Esophagus mucosa (tissue), 1 donor: ENCODE measurements around the gene CCDC54. TPM values are rescaled to one million over a fixed set of nuclear protein-coding genes. Genes with fewer than 3 reads are reported as not detected.

Experiments used
- total RNA-seq: library from RNA; stranded (reverse); gene quantifications from one replicate; pipeline ENCODE4 v1.2.4, GENCODE V29; 2023
- donor health status: DM: yes; HTN: yes; CAD: no.

CCDC54 gene
- total RNA-seq, 1 donor from 2014 or later = not detected

Other genes starting within 250 kb of the CCDC54 start
- 19.9 TPM for gene BBX, start 145.5 kb downstream of the CCDC54 start, total RNA-seq